ENCODE data around the gene VPS37B.
A peak's percentile ranks its signal among the peaks of the same experiment; 100 is the strongest.

Gene VPS37B

GRCh38 chr12:122836027-122836921 lies 59.6 kb downstream of the VPS37B start:
- peak; percentile 24 for DNase-seq

- peak; percentile 4 for DNase-seq
Observed at GRCh38 chr12:122835750-122836026, 60.2 kb downstream of the VPS37B start.

- DNase-seq: peak; percentile 36
Observed at GRCh38 chr12:122834921-122835749, 60.8 kb downstream of the VPS37B start, which contains the start of gene HIP1R. HIP1R (plus strand) TSS chr12:122835457; CDS start chr12:122835551, 94 bp downstream.

DNA sequence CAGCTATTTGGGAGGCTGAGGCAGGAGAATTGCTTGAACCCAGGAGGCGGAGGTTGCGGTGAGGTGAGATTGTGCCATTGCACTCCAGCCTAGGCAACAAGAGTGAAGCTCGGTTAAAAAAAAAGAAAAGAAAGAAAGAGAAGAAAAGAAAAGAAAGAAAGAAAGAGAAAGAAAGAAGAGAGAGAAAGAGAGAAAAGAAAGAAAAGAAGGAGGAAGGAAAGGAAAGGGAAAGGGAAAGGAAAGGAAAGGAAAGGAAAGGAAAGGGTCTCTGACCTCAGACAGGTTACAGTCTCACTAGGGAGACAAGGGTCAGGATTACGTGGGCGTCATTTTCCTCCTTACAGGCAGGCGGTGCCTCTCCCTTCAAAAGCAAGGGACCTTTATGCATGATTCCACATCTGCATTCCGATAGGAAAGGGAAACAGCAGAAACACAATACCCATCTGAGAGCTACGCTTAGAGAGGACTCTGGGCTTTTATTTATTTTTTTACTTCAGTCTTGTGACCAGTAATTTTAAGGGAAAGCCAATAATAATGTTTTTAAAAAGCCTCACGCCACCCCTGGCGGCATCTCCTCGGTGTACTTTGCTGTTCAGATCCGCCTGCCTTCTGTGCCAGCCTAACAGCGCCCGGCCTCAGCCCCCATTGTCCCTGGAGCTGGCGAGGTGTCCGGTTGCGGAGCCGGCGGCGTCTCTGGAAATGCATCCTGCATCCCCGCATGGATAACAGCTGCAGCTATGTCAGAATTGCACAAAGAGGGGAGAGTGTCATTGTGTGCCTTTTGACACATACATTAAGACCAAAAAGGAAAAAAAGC lies 61.6 kb downstream of the VPS37B start:
- DNase-seq: no peak

DNA sequence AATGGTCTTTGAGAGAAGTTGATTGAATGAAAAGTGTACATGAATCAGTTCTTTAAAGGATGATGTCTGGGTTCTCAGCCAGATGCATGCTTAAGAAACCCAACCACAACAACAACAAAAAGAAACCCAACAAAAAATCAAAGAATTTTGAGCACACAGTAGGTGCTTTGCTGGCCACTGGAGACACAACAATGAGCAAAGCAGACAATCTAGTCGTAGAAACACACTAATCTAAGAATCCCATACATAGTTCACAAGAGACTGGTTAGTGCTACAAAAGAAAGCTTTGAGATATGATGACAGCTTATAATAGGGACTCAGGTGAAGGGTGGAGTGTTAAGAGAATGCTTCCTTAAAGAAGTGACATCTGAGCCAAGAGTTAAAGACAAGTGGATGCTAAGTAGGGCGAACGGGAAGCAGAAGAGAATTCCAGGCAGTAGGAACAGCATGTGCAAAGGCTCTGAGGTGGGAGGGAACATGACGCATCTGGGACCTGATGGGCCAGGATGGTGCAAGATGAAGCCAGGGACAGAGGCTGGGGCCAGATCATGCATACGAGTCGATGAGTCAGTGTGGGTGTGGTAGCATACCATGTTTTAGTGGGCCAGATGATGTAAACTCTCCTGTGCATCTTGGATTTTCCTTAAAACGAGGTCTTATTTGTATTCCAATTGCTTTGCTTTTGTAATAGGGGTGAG lies 65.3 kb downstream of the VPS37B start:
- DNase-seq: no peak

- no peak for DNase-seq
Observed at GRCh38 chr12:122827258-122827657, 68.7 kb downstream of the VPS37B start.

- DNase-seq: no peak
Observed at GRCh38 chr12:122825773-122826724, 69.9 kb downstream of the VPS37B start.

GRCh38 chr12:122823429-122823828 lies 72.5 kb downstream of the VPS37B start:
- DNase-seq: no peak

DNA sequence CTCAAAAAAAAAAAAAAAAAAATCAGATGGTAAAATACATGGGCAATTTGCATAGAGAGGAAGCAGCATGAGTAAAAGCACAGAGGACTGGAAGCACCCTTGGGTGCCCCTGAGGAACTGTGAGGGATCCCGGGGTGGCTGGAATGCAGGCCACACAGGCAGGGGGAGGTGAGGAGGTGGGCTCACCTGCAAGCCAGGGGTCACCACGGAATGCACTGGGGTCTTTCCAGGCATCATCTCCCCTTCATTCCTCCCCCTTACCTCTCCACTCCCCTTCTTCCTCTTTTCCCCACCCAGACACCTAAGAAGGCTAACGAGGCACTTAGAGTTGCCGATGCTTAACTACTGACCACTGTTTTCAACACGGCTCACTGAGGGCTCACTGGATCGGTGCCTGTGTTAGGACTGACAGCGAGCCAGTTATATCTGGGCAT lies 75.1 kb downstream of the VPS37B start:
- no peak for DNase-seq

DNA sequence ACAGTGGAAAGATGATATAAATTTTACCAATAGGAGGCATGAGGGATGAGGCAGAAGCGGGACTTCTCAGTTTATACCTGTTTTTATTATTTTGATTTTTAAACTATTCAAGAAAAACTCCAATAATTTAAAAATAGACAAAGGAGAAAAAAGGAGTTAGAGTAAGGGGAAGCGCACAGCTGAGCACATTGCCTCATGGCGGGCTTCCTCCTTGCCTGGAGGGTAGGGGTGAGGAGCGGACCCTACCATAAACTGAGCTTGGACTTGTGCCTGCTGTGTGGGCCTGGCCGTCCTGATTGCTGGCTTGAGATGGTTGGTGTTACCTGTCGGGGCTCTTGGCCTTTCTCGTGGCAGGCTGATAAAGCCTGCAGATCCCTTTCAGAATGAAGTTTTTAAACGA lies 75.8 kb downstream of the VPS37B start:
- no peak for DNase-seq

DNA sequence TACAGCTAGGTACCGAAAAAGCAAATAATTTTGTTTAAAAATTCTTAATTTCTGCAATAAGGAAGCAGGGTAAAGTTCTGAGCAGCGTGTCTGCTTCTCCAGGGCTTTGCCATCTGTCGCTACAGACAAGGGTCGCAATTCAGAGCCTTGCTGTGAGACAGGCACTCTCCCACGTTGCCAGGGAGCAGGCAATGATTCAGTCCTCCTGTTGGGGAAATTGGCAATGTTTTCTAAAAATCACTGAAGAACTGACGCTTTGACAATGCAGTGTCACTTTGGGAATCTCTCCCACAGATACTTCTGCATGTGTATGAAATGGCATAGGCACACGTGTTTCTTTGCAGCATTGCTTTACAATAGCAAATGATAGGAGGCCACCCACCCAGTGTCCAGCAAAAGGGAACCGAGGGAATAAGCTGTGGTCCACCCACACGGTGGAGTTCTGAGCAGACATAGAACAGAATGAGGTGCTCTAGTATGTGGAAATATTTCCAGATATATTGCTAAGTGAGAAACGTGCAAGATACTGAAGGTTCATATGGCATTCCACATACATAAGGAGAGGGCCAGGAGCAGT lies 76.6 kb downstream of the VPS37B start:
- no peak for DNase-seq
